Stimulated activated CD4-positive, alpha-beta T cell treated with anti-CD3 and anti-CD28 coated beads, TNF-alpha, amount 100 ng/mL, for 1 hour (primary cell): Measurements from ENCODE around the gene CADPS.

Experiments used
- DNase-seq, 3 donors: peaks; one replicate each; pipeline ENCODE4 v3.0.0-alpha.2; 2020; ENCODE audit warnings: low read depth in 3 of 3, low spot score in 1 of 3

Gene CADPS

GRCh38 chr3:62378311-62378789 is 496.9 kb downstream of the CADPS start:
- no peak for DNase-seq

DNA sequence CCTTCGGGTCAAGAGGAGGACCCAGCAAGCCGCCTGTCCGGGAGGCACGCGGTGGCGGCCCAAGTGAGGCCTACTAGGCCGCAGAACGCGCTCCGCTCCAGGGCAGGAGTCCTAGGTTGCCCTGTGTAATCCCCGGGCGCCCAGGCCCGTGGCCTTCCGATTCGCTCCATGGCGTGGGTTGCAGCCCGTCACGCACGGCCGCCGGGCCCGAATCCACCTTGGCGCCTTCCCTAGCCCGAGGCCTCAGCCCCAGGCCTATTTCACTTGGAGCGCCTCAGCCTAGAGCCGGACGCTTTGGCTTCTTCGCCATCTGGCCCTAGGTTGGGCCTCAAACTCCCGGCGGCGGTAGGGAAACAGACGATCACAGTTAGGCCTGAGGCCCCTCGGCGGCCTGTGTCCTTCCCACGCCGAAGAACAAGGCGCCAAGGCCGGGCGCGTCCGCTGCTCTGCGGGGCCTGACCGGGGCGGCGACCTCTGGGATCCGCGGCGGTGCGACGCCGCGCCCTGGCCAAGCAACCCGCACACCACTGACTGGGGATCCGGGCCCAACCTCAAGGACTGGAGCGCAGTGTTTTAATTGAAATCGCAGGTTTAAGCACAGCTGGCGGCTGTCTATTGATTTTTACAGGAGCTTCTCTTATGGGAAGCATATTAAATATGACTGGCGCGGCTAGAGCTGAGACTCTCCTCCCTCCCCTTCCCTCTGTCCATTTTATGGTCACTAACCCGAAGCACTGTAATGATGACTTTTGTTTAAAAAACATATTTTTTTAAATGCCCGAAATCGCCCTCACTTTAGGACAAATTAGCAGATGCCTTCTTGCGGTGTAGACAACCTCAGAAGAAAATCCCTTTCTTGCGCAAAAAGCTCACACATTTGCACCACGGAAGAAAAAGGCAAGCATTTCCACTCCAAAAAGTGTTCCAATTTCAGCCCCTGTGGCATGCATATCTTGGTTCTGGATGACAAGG is 498.0 kb downstream of the CADPS start:
- no peak for DNase-seq

DNA sequence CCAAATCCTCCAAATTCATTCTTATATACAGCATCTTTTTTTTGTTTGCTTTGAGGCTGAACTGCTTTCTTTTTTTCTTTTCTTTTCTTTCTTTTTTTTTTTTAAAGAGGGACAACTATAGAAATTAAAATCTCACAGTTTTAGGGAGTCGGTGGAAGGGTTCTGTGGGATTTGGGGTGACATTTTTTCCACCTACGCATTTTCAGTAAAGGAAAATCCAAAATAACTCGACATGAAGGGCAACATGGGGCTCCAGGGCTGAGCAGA is 498.8 kb downstream of the CADPS start:
- no peak for DNase-seq

DNA sequence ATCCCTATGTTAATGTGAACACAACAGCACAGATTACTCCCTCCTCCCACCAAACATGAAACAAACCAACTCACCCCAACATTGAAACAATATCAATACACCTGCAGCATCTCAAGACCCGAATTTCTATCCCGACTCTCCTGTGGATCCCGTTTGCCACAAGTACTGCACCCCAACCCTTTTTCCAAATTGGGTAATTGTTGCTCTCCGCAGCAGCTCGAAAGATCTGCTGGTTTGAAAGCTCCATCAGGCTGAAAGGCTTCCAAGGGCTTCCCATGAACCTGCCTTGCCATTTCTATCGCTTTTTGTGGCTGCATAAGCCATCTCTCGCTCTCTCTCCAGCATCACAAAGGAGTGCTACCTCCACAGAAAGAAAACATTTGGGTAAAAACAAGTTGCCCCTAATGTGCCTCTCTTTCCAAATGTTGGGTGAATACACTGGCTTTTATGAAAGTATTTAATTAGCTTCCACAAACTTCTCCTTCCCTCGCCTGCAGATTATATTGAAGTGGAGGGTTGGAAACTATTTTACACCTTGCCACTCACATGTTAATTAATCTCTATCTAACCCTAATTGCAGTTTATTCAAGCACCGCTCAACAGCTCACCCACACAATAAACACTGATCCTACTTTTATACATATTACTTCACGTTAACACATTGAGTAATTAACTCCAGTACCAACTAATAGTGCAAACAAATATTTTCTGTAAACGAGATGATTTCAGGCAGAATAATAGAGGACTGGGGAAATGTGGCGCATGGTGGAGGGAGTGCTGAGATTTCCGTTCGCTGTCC is 499.4 kb downstream of the CADPS start:
- no peak for DNase-seq

- no peak for DNase-seq
Measured at GRCh38 chr3:62374341-62375218, 500.6 kb downstream of the CADPS start.

GRCh38 chr3:62373714-62374333 is 501.4 kb downstream of the CADPS start:
- DNase-seq: no peak

DNA sequence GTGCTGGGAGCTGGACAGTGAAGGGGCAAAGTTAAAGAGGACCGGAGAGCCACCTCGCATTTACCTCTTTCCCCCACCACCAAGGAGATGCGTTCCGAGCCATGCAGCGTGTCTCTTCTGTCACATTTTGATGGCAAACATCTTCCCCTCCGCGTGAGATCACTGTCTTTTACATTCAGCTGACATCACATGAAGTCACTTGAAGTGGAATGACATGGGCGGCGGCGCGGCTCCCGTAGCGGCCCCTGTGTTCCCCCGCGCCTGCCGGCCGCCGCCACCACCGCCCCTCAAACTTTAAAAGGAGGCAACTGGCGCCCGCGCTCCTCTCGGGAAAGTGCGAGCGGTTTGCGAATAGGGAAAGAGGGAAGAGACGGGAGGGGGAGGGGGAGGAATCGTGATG is 502.0 kb downstream of the CADPS start, which contains the start of gene FEZF2:
TSS of gene FEZF2 (minus strand) at position 336 of the 400 bp plus-strand sequence. CDS start 682 bp downstream, outside the sequence.
- DNase-seq: no peak

DNA sequence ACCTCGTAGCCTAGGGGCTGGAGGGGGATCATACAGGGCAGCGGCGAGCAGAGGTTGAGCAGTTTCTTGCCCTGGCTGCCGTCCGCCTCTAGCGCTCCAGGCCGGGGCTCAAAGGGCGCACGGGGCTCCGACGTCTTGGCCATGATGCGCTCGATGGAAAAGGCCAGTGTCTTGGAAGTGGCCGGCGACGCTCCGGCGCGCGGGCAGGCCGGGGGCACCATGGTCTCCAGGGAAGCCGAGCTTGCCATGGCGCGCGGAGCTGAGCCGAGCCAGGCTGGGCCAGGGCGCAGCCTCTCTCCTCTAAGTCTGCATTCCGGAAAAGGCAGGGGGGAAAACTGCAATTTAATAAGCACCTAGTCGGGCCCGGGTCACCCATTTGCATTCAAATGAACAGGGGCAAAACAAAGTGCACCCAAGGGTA is 502.6 kb downstream of the CADPS start:
- DNase-seq: no peak

DNA sequence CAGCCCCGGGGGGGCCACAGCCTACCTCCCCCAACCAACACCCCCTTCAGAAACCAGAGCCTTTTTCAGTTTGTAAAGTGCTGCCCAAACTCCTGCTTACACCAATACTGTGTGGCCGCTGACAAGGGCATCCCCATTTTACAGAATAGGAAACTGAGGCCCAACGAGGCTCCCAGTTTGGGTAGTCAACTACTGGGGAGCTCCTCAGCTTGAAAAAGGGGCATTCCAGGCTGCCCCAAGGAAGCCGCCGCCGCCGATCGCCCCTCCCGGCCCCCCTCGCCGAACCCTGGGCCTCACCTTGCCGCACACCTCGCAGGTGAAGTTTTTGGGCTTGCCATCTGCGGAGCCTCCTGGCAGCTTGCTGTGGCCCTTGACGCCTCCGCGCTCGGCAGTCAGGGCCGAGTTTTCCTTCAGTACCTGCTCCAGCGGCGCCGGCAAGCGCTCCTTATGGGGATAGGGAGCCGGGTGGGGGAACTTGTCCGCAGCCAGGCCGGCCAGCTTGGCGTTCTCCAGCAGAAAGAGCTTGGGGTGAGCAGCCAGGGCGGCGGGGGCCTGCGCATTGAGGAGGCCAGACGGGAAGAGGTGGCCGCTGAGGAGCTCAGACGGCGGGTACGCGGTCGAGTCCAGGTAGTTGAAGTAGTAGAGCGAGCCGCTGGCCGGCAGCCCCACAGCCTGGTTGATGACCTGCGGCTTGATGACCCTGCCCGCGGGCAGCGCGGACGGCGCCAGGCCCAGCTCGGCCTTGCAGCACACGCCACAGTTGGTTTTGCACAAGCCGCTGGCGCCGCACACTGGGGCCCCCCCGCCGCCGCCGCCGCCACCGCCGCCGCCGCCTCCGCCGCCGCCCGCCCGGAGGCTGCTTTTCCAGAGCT is 503.3 kb downstream of the CADPS start:
- DNase-seq: no peak

GRCh38 chr3:62370858-62371719 is 504.1 kb downstream of the CADPS start:
- no peak for DNase-seq

GRCh38 chr3:62370112-62370857 is 504.9 kb downstream of the CADPS start:
- no peak for DNase-seq

DNA sequence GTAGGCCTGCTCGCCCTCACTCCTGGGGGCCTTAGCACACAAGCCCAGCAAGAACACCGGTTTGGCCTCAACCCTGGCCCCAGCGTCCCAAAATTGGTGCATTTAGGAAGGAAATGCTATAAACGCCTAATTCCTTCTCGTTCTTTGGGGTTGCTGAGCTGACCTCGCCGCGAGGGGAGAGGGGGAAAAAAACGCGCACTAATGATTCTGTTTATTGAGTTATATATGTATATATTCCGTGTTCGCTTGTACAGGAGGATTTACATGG is 505.8 kb downstream of the CADPS start:
- DNase-seq: no peak

DNA sequence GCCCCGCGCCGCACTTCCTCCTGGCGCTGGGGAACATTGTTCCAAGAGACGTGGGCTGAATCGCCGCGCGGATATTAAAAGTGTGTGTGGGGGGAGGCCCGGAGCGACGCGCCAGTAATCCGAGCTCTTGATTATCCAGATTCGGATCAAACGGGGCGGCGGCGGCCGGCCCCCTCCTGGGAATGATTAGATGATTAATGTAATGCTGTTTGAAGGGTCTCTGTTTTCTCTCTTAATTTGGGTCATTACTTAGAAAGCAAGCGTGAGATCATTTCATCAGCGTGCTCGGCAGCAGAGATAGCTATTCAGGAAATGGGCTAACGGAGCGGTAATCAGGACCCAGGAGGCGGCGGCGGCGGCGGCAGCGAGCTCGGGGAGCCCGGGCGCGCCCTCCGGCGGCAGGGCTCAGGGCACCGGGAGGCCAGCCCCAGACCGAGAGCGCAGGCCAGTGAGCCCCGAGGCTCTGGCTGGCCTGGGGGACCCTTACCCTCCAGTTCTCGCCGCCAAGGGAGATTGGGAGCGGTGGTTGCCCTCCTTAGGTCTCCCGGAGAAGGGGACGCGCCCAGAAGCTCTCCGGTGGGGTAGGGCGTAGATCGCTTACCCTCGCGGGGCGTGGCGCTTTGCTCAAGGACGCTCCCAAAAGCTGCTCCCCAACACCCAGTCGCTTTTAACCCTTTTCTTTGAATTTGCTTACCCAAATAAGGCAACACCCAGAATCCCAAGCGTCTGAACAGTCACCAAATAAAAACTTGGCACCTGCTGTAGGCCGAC is 506.3 kb downstream of the CADPS start:
- DNase-seq: no peak

- no peak for DNase-seq
Measured at GRCh38 chr3:62368290-62368704, 506.9 kb downstream of the CADPS start.

- no peak for DNase-seq
Measured at GRCh38 chr3:62367763-62368195, 507.4 kb downstream of the CADPS start.

DNA sequence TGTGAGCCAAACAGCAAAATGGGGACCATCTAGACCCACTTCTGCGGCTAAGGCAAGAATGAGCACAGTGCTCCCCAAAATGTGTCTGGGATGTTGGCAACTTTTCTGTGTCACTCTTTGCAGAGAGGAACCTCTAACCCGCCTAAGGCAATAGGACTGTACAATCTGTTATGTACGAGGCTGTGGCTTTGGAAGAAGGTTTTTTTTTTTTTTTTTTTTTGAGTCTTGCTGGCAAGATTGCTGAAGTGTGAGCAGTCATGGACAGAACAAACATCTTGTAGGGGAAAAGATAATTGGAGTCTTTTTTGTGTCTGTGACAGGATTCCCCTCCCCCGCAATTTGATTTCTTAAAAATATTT is 509.1 kb downstream of the CADPS start:
- no peak for DNase-seq

- no peak for DNase-seq
Measured at GRCh38 chr3:62365391-62366125, 509.7 kb downstream of the CADPS start.
